IMR-90 (cell line): ENCODE results near the gene TTC24.

Experiments used
- BHLHE40 ChIP-seq: fragments of 150-350 bp; IDR thresholded peaks from 2 replicates; pipeline ENCODE4 v1.6.1; 2016; ENCODE audit warnings: mild to moderate bottlenecking, low read depth, low read length
- CEBPB ChIP-seq: IDR thresholded peaks from 2 replicates; pipeline ENCODE4 v1.6.1; 2012; ENCODE audit warnings: low read depth, low read length, improper control_type of control experiment
- MAFK ChIP-seq: IDR thresholded peaks from 2 replicates; pipeline ENCODE4 v1.6.1; 2012; ENCODE audit warnings: low read depth, low read length, improper control_type of control experiment
- POLR2A ChIP-seq: IDR thresholded peaks from 2 replicates; pipeline ENCODE4 v1.6.1; 2012; ENCODE audit warnings: mild to moderate bottlenecking, low read depth, low read length
- RAD21 ChIP-seq: IDR thresholded peaks from 2 replicates; pipeline ENCODE4 v1.6.1; 2012; ENCODE audit warnings: low read length, improper control_type of control experiment
- TF ChIP-seq, protein P1 (sequence below): conservative IDR thresholded peaks from 2 replicates; pipeline ENCODE4 v1.5.1; 2012; ENCODE audit warnings: mild to moderate bottlenecking, low read depth, low read length, improper control_type of control experiment

DNA sequence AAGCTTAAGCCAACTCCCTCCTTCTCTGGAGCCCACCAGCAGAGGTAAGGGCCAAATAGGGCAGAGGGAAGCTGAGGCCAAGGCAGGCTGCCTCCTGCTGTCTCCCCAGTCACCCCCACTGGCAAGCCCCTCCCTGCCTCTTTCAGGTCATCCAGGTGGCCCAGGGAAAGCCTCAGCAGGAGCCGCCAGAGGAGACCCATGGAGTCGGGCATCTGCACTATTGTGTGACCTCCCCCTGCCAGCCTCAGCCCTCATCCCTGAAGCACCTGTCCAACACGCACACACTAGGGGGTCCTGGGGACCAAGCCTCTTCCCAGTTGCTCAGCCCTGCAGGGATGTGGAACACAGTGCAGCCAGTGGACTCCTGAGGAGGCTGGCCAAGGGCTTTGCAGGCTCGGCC, 6.8 kb downstream of the TTC24 start:
- TF ChIP-seq, protein P1, sequence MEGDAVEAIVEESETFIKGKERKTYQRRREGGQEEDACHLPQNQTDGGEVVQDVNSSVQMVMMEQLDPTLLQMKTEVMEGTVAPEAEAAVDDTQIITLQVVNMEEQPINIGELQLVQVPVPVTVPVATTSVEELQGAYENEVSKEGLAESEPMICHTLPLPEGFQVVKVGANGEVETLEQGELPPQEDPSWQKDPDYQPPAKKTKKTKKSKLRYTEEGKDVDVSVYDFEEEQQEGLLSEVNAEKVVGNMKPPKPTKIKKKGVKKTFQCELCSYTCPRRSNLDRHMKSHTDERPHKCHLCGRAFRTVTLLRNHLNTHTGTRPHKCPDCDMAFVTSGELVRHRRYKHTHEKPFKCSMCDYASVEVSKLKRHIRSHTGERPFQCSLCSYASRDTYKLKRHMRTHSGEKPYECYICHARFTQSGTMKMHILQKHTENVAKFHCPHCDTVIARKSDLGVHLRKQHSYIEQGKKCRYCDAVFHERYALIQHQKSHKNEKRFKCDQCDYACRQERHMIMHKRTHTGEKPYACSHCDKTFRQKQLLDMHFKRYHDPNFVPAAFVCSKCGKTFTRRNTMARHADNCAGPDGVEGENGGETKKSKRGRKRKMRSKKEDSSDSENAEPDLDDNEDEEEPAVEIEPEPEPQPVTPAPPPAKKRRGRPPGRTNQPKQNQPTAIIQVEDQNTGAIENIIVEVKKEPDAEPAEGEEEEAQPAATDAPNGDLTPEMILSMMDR: no peak
- no peak for TF ChIP-seq RAD21
- no peak for TF ChIP-seq MAFK
- TF ChIP-seq POLR2A: no peak
- TF ChIP-seq BHLHE40: no peak
- no peak for TF ChIP-seq CEBPB
